Fibroblast of pulmonary artery (primary cell): ENCODE results near the gene CKLF.

ENCODE experiments used
- DNase-seq: peaks from one replicate; pipeline ENCODE4 v3.0.0-alpha.2; 2010; ENCODE audit warnings: low read depth
- H3K4me3 ChIP-seq: replicated peaks from 2 replicates; pipeline ENCODE4 v1.5.1; 2011; ENCODE audit warnings: low read depth, mild to moderate bottlenecking, control low read depth, low read length, moderate library complexity
- CTCF ChIP-seq: IDR thresholded peaks from 2 replicates; pipeline ENCODE4 v1.5.1; 2011; ENCODE audit warnings: mild to moderate bottlenecking, control low read depth, low read length, inconsistent platforms; ENCODE audit errors: missing control alignments

The CKLF gene

DNA sequence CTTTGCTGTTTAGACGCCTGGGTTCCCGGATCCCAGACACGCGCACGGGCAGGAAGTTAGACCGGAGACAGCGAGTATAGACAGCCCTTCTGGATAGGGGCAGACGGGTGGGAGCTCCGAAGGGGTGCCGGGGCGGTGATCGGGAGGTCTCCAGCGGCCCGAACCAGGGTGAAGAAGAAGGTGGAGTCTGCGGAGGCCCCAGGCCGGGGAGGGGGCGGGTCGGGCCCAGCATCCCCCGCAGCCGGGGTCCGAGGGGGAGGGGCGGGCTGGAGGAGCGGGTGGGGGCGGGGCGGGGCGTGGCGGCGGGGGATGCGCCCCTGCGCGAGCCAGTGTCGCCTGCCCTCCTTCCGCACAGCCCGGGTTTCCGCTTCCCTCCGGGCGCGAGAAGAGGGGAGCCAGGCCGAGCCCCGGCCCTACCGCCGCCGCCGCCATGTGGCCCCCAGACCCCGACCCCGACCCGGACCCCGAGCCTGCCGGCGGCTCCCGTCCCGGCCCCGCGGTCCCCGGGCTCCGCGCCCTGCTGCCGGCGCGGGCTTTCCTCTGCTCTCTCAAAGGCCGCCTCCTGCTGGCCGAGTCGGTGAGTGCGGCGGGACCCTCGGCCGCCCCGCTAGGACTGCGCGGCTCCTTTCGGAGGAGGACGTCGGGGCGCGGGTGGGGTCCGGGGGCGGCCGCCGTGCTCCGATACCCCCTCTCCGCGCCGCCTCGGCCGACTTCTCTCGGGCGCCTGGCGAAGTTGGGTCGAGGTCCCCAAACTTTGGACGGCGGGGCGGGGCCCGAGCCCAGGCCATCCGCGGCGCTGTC is 52.2 kb downstream of the CKLF start, which contains the start of gene CMTM3:
CMTM3 (plus strand) TSS at position 329 of the 801 bp plus-strand sequence; CDS start at position 431, 102 bp downstream.
- DNase-seq, result peak; percentile 64
- H3K4me3 ChIP-seq, result peak within 1 kb of the TSS; percentile 68
- peak; percentile 41 for TF ChIP-seq CTCF

GRCh38 chr16:66605177-66605978 is 53.0 kb downstream of the CKLF start:
- no peak for TF ChIP-seq CTCF
- H3K4me3 ChIP-seq, result peak overlapping the region; percentile 68
- DNase-seq, result peak; percentile 28

- no peak for TF ChIP-seq CTCF
- H3K4me3 ChIP-seq, result peak overlapping the region; percentile 68
- DNase-seq, result no peak
Observed at GRCh38 chr16:66605979-66606751, 53.8 kb downstream of the CKLF start.

DNA sequence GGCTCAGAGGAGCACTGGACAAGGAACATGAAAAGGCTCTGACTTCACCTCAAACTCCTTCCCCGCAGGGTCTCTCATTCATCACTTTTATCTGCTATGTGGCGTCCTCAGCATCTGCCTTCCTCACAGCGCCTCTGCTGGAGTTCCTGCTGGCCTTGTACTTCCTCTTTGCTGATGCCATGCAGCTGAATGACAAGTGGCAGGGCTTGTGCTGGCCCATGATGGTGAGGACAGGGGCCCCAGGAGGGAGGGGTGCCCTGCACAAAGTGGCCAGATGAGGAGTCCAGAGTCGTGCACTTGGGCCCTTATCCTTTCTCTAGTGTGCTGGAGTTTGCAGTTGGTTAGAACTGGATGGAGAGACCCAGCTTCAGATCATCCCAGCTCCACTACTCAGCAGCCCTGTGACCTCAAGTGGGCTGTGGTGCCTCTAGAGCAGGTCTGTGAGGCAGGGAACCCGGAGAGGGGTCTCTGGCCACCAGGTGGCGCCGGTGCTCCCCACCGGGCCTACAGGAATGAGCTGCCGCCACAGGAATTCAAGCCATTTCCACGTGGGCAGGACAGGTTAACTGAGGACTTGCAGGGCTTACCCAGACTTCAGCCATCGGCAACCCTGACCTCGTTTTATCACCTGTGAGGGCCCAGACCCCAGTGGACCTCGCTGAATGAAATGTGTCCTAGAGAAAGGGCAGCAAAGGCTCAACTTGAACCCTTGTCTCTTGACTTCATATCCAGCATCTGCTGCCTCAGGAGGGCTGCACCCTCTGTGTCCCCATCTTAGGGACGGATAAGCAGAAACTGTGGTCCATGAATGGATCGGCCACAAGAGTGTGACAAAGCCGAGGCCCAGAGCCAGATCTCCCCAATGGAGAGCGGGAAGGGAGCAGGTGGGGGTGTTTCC is 56.1 kb downstream of the CKLF start:
- peak; percentile 91 for DNase-seq
- TF ChIP-seq CTCF, result peak; percentile 92
- H3K4me3 ChIP-seq, result no peak overlapping the region

DNA sequence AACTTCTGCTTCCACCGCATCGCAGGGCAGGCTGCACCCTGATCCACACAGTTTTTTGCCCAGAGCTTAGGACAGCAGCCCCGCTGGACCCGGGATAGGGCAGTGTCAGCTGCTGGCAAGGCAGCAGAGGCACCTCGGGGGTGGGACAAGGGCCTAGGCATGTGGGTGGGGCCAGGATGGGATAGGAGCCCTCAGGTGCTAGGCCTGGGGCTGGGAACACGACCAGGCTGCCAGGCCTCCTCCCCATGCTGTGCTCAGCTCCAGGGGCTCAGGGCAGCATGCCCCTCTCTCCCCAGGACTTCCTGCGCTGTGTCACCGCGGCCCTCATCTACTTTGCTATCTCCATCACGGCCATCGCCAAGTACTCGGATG is 56.7 kb downstream of the CKLF start:
- H3K4me3 ChIP-seq, result no peak overlapping the region
- DNase-seq, result no peak
- TF ChIP-seq CTCF, result no peak
